GM06990 (cell line): ENCODE data around the gene NOL4L.

Experiments used
- DNase-seq: peaks from one replicate; pipeline ENCODE4 v3.0.0-alpha.2; 2011; ENCODE audit not compliant: insufficient read length; ENCODE audit errors: extremely low read depth
- H3K27me3 ChIP-seq: replicated peaks from 2 replicates; pipeline ENCODE4 v1.6.0; 2011; ENCODE audit warnings: low read length; ENCODE audit not compliant: control insufficient read depth, insufficient read depth
- H3K36me3 ChIP-seq: 2 replicates; pipeline ENCODE4 v1.5.1; 2011; ENCODE audit warnings: low read length; ENCODE audit not compliant: control insufficient read depth, insufficient read depth
- H3K4me3 ChIP-seq: replicated peaks from 2 replicates; pipeline ENCODE4 v1.5.1; 2011; ENCODE audit warnings: low read depth, mild to moderate bottlenecking, control low read depth, low read length
- CTCF ChIP-seq: IDR thresholded peaks from 2 replicates; pipeline ENCODE4 v1.5.1; 2011; ENCODE audit warnings: low read length, control low read depth, mild to moderate bottlenecking, inconsistent platforms; ENCODE audit not compliant: insufficient read depth, poor library complexity, severe bottlenecking

NOL4L gene

GRCh38 chr20:32624687-32625345 is 39.7 kb upstream of the NOL4L start:
- Histone ChIP-seq H3K4me3 (no peak overlapping the region), H3K27me3 (no peaks in the 10 kb centered on the region; the same call in 1 of the 2 replicates), H3K36me3 (no peaks in the 10 kb centered on the region)
- TF ChIP-seq CTCF = no peak
- DNase-seq = no peak

GRCh38 chr20:32623667-32624157 is 38.6 kb upstream of the NOL4L start:
- H3K27me3 ChIP-seq = no peaks in the 10 kb centered on the region; the same call in 1 of the 2 replicates
- DNase-seq = no peak
- no peak overlapping the region for H3K4me3 ChIP-seq
- H3K36me3 ChIP-seq = no peaks in the 10 kb centered on the region
- no peak for TF ChIP-seq CTCF

- DNase-seq = no peak
- Histone ChIP-seq H3K4me3 (no peak overlapping the region), H3K27me3 (no peaks in the 10 kb centered on the region; the same call in 1 of the 2 replicates), H3K36me3 (no peaks in the 10 kb centered on the region)
- TF ChIP-seq CTCF = no peak
Observed at GRCh38 chr20:32622585-32623468, 37.7 kb upstream of the NOL4L start.

GRCh38 chr20:32621891-32622584 is 36.9 kb upstream of the NOL4L start:
- no peak overlapping the region for H3K4me3 ChIP-seq
- TF ChIP-seq CTCF = no peak
- DNase-seq = no peak
- no peaks in the 10 kb centered on the region for H3K36me3 ChIP-seq
- no peaks in the 10 kb centered on the region; the same call in 1 of the 2 replicates for H3K27me3 ChIP-seq

GRCh38 chr20:32621071-32621890 is 36.1 kb upstream of the NOL4L start:
- Histone ChIP-seq H3K4me3 (no peak overlapping the region), H3K36me3 (no peaks in the 10 kb centered on the region), H3K27me3 (no peaks in the 10 kb centered on the region)
- no peak for TF ChIP-seq CTCF
- DNase-seq = no peak
